GM12878 (cell line): ENCODE data around the gene DSTN.

Experiments used
- BCL11A ChIP-seq: IDR thresholded peaks from 2 replicates; pipeline ENCODE4 v1.6.1; 2011; ENCODE audit warnings: low read depth, low read length
- EZH2 ChIP-seq: IDR thresholded peaks from 2 replicates; pipeline ENCODE4 v1.6.1; 2012; ENCODE audit warnings: low read depth, mild to moderate bottlenecking, control low read depth, inconsistent platforms, low read length, borderline replicate concordance; ENCODE audit not compliant: control insufficient read depth
- GABPA ChIP-seq: IDR thresholded peaks from 2 replicates; pipeline ENCODE4 v1.6.1; 2014; ENCODE audit warnings: antibody characterized with exemption, low read depth, mild to moderate bottlenecking, inconsistent platforms
- JUNB ChIP-seq: IDR thresholded peaks from 2 replicates; pipeline ENCODE4 v1.6.1; 2016; ENCODE audit warnings: antibody characterized with exemption, mild to moderate bottlenecking
- MXI1 ChIP-seq: fragments of 150-350 bp; IDR thresholded peaks from 2 replicates; pipeline ENCODE4 v1.6.1; 2011; ENCODE audit warnings: low read depth, mild to moderate bottlenecking, inconsistent platforms, low read length, improper control_type of control experiment
- MYC ChIP-seq: IDR thresholded peaks from 2 replicates; pipeline ENCODE4 v1.6.1; 2011; ENCODE audit warnings: mild to moderate bottlenecking, low read length, moderate library complexity, inconsistent platforms; ENCODE audit not compliant: insufficient read depth, insufficient replicate concordance, insufficient read length, severe bottlenecking
- RFX5 ChIP-seq: IDR thresholded peaks from 2 replicates; pipeline ENCODE4 v1.6.1; 2011; ENCODE audit warnings: low read depth, low read length, improper control_type of control experiment
- SP1 ChIP-seq: IDR thresholded peaks from one replicate; pipeline ENCODE4 v1.6.1; 2011; ENCODE audit warnings: low read depth, low read length
- STAT1 ChIP-seq: fragments of 450-650 bp; conservative IDR thresholded peaks from 2 replicates; pipeline ENCODE4 v1.6.1; 2014; ENCODE audit warnings: antibody characterized with exemption, mild to moderate bottlenecking
- TF ChIP-seq, protein P1 (sequence below), 3 experiments: IDR thresholded peaks in 2 of 3; conservative IDR thresholded peaks in 1 of 3; 2 replicates each; pipeline ENCODE4 v1.5.1; 2011; ENCODE audit warnings: low read depth in 3 of 3, low read length in 3 of 3, mild to moderate bottlenecking in 3 of 3, control low read depth in 2 of 3, moderate library complexity in 2 of 3, inconsistent platforms in 1 of 3, mixed read lengths in 1 of 3; ENCODE audit not compliant: control insufficient read depth in 2 of 3, insufficient read depth in 1 of 3; ENCODE audit errors: extremely low read depth in 1 of 3

DNA sequence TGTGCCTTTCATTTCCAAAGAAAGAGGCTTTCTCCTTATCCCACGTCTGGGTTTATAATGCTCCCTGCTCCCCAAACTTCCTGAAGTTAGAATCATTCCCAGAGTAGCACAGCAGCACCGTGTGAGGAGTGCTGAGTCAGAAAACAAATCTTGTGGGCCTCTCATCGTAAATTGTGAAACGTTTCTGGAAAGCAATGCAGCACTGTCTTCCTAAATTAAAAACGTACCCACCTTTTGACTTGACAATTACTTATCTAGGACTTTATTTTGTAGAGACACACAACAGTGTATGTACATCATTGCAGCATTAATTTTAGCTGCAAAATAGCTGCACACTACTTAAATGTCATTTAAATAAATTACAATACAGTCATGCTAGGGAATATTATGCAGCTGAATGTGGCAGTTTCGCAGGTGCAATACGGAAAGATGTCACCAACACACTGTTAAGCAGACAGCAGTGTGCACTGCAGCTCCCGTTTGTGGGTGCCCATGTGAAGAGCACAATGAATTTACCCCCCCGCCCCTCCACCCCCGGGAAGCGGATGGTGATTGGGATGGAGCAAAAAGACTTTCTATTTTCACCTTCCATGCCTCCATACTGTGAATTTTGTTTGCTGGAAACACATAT is 81.4 kb downstream of the DSTN start:
- no peak for TF ChIP-seq BCL11A
- TF ChIP-seq MXI1 = no peak
- TF ChIP-seq SP1 = no peak
- no peak for TF ChIP-seq STAT1
- no peak for TF ChIP-seq GABPA
- TF ChIP-seq, protein P1, sequence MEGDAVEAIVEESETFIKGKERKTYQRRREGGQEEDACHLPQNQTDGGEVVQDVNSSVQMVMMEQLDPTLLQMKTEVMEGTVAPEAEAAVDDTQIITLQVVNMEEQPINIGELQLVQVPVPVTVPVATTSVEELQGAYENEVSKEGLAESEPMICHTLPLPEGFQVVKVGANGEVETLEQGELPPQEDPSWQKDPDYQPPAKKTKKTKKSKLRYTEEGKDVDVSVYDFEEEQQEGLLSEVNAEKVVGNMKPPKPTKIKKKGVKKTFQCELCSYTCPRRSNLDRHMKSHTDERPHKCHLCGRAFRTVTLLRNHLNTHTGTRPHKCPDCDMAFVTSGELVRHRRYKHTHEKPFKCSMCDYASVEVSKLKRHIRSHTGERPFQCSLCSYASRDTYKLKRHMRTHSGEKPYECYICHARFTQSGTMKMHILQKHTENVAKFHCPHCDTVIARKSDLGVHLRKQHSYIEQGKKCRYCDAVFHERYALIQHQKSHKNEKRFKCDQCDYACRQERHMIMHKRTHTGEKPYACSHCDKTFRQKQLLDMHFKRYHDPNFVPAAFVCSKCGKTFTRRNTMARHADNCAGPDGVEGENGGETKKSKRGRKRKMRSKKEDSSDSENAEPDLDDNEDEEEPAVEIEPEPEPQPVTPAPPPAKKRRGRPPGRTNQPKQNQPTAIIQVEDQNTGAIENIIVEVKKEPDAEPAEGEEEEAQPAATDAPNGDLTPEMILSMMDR (IDR thresholded peaks at IDR 0.05 in 2 of 3, conservative IDR thresholded peaks at IDR 0.05 in 1 of 3; ENCODE audit: control insufficient read depth in 2 of 3, extremely low read depth in 1 of 3, insufficient read depth in 1 of 3, low read depth in 3 of 3, low read length in 3 of 3) = no peak
- TF ChIP-seq MYC = no peak
- TF ChIP-seq EZH2 = no peak
- TF ChIP-seq RFX5 = no peak
- no peak for TF ChIP-seq JUNB
